Prostate gland (tissue), 2 donors: ENCODE measurements around the gene ARRDC3. TPM values are rescaled to one million over a fixed set of nuclear protein-coding genes. Genes with fewer than 3 reads are reported as not detected.
A peak's percentile ranks its signal among the peaks of the same experiment; 100 is the strongest.

Source experiments
- DNase-seq: peaks from one replicate; pipeline ENCODE4 v3.0.0-alpha.2; 2019; ENCODE audit warnings: low spot score
- H3K27ac ChIP-seq, 2 donors: fragments of 200-600 bp; sonication (generic); 2 replicates each; pipeline ENCODE4 v1.5.1; 2017 to 2019
- H3K27me3 ChIP-seq: fragments of 200-600 bp; sonication (generic); replicated peaks from 2 replicates; pipeline ENCODE4 v1.5.1; 2019; ENCODE audit not compliant: insufficient read depth
- H3K36me3 ChIP-seq, 2 donors: fragments of 200-600 bp; sonication (generic); 1 replicate in 1 of 2; 2 replicates in 1 of 2; pipeline versions ENCODE4 v1.5.1 to v1.8.1; 2017 to 2019
- H3K4me1 ChIP-seq: fragments of 200-600 bp; sonication (generic); replicated peaks from 2 replicates; pipeline ENCODE4 v1.5.1; 2019
- H3K4me3 ChIP-seq, 2 donors: fragments of 200-600 bp; sonication (generic); 2 replicates each; pipeline ENCODE4 v1.5.1; 2017 to 2019
- H3K9me3 ChIP-seq: fragments of 200-600 bp; sonication (generic); 2 replicates; pipeline ENCODE4 v1.5.1; 2017
- POLR2A ChIP-seq: fragments of 450-650 bp; IDR thresholded peaks from one replicate; pipeline ENCODE4 v1.6.1; 2016; ENCODE audit warnings: antibody characterized with exemption, mild to moderate bottlenecking
- POLR2AphosphoS5 ChIP-seq: sonication (generic); formaldehyde crosslinking; IDR thresholded peaks from one replicate; pipeline ENCODE4 v1.6.1; 2017; ENCODE audit warnings: antibody characterized with exemption
- WGBS: methylation state at CpG from one replicate; pipeline ENCODE4 v1.1.5; 2018; 5-methylcytosine and 5-hydroxymethylcytosine counted together
- intact Hi-C: fragments of 100-400 bp; cut with DNase I; formaldehyde crosslinking; loops from one replicate; pipeline ENCODE4 v1.14.2; 2022
- total RNA-seq, 2 donors: library from RNA; depleted of rRNA; stranded (reverse); fragments of >200 nt; gene quantifications; one replicate each; pipeline ENCODE4 v1.1.0, GENCODE V29; 2016
- TF ChIP-seq, protein P1 (sequence below), 4 experiments: fragments of 200-600 bp in 2 of 4; fragments of 450-650 bp in 2 of 4; sonication (generic) in 2 of 4; IDR thresholded peaks; 1 replicate in 3 of 4; 2 replicates in 1 of 4; pipeline ENCODE4 v1.5.1; 2016 to 2019; ENCODE audit warnings: antibody characterized with exemption in 4 of 4, mild to moderate bottlenecking in 2 of 4, moderate library complexity in 2 of 4

ARRDC3 gene
- total RNA-seq, 2 donors from 2014 or later, result 31.4 to 54.9 TPM

GRCh38 chr5:91420879-91421278 lies 37.8 kb upstream of the ARRDC3 start:
- no peaks in the 10 kb centered on the region for H3K36me3 ChIP-seq
- 55% methylated on average over 3 of the region's 3 CpGs for WGBS
- no peak for TF ChIP-seq POLR2AphosphoS5
- TF ChIP-seq, protein P1, sequence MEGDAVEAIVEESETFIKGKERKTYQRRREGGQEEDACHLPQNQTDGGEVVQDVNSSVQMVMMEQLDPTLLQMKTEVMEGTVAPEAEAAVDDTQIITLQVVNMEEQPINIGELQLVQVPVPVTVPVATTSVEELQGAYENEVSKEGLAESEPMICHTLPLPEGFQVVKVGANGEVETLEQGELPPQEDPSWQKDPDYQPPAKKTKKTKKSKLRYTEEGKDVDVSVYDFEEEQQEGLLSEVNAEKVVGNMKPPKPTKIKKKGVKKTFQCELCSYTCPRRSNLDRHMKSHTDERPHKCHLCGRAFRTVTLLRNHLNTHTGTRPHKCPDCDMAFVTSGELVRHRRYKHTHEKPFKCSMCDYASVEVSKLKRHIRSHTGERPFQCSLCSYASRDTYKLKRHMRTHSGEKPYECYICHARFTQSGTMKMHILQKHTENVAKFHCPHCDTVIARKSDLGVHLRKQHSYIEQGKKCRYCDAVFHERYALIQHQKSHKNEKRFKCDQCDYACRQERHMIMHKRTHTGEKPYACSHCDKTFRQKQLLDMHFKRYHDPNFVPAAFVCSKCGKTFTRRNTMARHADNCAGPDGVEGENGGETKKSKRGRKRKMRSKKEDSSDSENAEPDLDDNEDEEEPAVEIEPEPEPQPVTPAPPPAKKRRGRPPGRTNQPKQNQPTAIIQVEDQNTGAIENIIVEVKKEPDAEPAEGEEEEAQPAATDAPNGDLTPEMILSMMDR (IDR thresholded peaks at IDR 0.05), result no peak
- TF ChIP-seq POLR2A, result no peak

GRCh38 chr5:91419571-91420537 lies 36.7 kb upstream of the ARRDC3 start:
- no peaks in the 10 kb centered on the region for H3K9me3 ChIP-seq
- H3K36me3 ChIP-seq, result no peaks in the 10 kb centered on the region
- H3K4me3 ChIP-seq, result no peak overlapping the region
- H3K4me1 ChIP-seq, result no peaks in the 10 kb centered on the region
- WGBS, result 54% methylated on average over 9 of the region's 9 CpGs
- peak; percentile 40 for DNase-seq
- no peaks in the 10 kb centered on the region for H3K27me3 ChIP-seq
- H3K27ac ChIP-seq, result no peak overlapping the region
- TF ChIP-seq POLR2A, result no peak
- TF ChIP-seq POLR2AphosphoS5, result no peak
- TF ChIP-seq, protein P1 (IDR thresholded peaks at IDR 0.05), result peak; percentile 69 to 91 (median 76)
- intact Hi-C loops, result loop anchor here (5.0 kb wide), 1 partner anchor 553 kb away; no protein-coding TSS in a partner anchor

More at GRCh38 chr5:91420879-91421278, 37.8 kb upstream of the ARRDC3 start:
- no peaks in the 10 kb centered on the region for H3K4me1 ChIP-seq
- DNase-seq, result no peak
- intact Hi-C loops, result no loop called here
- H3K27me3 ChIP-seq, result no peaks in the 10 kb centered on the region
- H3K9me3 ChIP-seq, result no peaks in the 10 kb centered on the region
- no peak overlapping the region for H3K27ac ChIP-seq
- H3K4me3 ChIP-seq, result no peak overlapping the region

- 76% methylated on average over 1 of the region's 1 CpG for WGBS
- intact Hi-C loops, result loop anchor here (5.0 kb wide), 1 partner anchor 552 kb away; no protein-coding TSS in a partner anchor
Measured at GRCh38 chr5:91419136-91419535, 36.0 kb upstream of the ARRDC3 start.

GRCh38 chr5:91418158-91418557 lies 35.0 kb upstream of the ARRDC3 start:
- no peak for DNase-seq
- intact Hi-C loops, result loop anchor here (5.0 kb wide), 1 partner anchor 551 kb away; no protein-coding TSS in a partner anchor
- no peak overlapping the region for H3K4me3 ChIP-seq
- TF ChIP-seq, protein P1 (IDR thresholded peaks at IDR 0.05), result no peak
- TF ChIP-seq POLR2AphosphoS5 (no peak), POLR2A (no peak)
- no peaks in the 10 kb centered on the region for H3K27me3 ChIP-seq
- no peaks in the 10 kb centered on the region for H3K36me3 ChIP-seq
- no peak overlapping the region for H3K27ac ChIP-seq
- H3K4me1 ChIP-seq, result no peaks in the 10 kb centered on the region
- H3K9me3 ChIP-seq, result no peaks in the 10 kb centered on the region

More at GRCh38 chr5:91419136-91419535, 36.0 kb upstream of the ARRDC3 start:
- Histone ChIP-seq H3K36me3 (no peaks in the 10 kb centered on the region), H3K4me3 (no peak overlapping the region), H3K27ac (no peak overlapping the region), H3K4me1 (no peaks in the 10 kb centered on the region), H3K27me3 (no peaks in the 10 kb centered on the region), H3K9me3 (no peaks in the 10 kb centered on the region)
- DNase-seq, result no peak
- TF ChIP-seq POLR2A (no peak), POLR2AphosphoS5 (no peak)
- TF ChIP-seq, protein P1 (IDR thresholded peaks at IDR 0.05), result no peak
